Heart left ventricle (tissue), 13 donors: ENCODE data around the gene MAP4K4.

ENCODE experiments used
- CTCF ChIP-seq, 12 donors: fragments of 200-600 bp; sonication (generic) in 4 of 12; IDR thresholded peaks; one replicate each; pipeline versions ENCODE4 v1.5.0 to v1.8.0; 2018 to 2022; ENCODE audit warnings: antibody characterized with exemption in 12 of 12, mild to moderate bottlenecking in 5 of 12
- POLR2A ChIP-seq, 2 donors: fragments of 450-650 bp; IDR thresholded peaks; one replicate each; pipeline ENCODE4 v1.6.1; 2017; ENCODE audit warnings: antibody characterized with exemption in 2 of 2, mild to moderate bottlenecking in 2 of 2, moderate library complexity in 2 of 2
- donor health status: ischemic (EF 13 %, LVEDD 7.1; RV severe dilation, severe dysfunction).
- donor health status: DM: no; HTN: yes; CAD: no.
- donor health status: DM: no; HTN: no; CAD: no.
- donor health status: ischemic (EF 25% LVEDD 6.9; RV normal size, moderate dysfunction).
- donor health status: ischemic (EF 25% LVEDD 5.7; RV mildly dilated, moderate dysfunction).
- donor health status: ischemic (EF 35%, LVEDD 5.7; RV mildly dilated, moderate dysfunction).
- donor health status: nonischemic (EF 11% LVEDD 7.7; RV severe dilation, severe dysfunction).
- donor health status: DM: yes; HTN: yes; CAD: no.
- donor health status: PGD.
- donor health status: ischemic (EF 29% LVEDD 5.4; RV normal size, mild dysfunction).
- donor health status: nonischemic (EF 23%, LVEDD 6.1; RV moderate dilation, normal function).

- TF ChIP-seq CTCF (IDR thresholded peaks at IDR 0.05) (no peak), POLR2A (IDR thresholded peaks at IDR 0.05) (no peak)
These were observed 32.2 kb upstream of the MAP4K4 start for GRCh38 chr2:101665312-101665711.
